ENCODE measurements around the gene LRP1B.

The LRP1B gene

DNA sequence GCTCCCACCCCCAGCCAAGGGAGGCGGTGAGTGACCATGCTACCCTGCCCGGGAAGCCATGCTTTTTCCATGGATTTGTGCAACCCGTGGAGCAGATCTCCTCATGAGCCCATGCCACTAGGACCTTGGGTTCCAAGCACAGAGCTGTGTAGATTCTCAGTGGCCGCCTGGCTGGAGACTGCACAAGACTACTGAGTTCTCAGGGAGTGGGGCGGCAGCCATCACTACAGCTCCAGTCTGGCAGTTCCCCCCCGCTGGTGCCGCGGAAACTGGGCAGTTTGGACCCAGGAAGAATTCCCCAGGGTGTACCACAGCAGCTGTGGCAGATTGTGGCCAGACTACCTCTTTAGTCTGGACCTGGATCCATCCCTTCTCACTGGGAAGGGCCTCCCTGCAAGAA is 470.6 kb downstream of the LRP1B start:
- no peak for DNase-seq (ENCODE audit: low spot score)

- DNase-seq (ENCODE audit: low spot score): no peak
These were observed 476.5 kb downstream of the LRP1B start for GRCh38 chr2:141654311-141654710.

DNA sequence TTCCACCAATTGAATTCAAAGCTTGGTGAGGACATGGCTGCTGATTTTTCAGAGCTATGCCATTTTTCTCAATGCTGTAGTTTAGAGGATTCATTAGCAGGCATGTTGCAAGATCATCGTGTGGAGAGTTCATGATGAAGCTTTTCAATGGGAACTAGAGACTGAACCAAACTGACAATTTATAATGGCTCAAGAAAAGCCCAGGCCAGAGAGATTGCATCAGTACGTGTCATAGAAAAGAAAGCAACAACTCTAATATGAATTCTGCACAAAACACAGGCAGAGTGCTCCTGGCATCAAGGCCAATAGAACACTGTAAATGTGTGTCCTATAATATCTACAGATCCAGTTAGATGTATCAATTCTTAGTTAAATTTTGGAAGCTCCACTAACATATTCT is 477.6 kb downstream of the LRP1B start:
- DNase-seq (ENCODE audit: low spot score): no peak

DNA sequence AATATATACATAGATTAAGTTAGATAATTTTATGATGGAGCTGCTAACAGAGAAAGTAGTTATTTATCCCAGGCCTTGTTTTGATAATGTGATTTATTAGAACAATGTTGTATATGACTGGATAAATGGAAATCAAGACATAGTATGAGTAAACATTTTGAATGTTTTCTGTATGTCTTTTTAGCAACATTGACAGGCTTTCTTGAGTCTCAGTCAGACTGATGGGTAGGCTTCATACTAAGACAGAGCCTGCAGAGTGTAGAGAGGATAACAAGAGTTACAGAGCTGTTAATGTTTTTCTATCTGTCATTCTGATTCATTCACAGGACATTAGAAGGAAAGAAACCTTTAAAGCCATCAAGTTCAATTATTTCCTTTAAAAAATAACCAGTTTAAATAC is 478.5 kb downstream of the LRP1B start:
- DNase-seq (ENCODE audit: low spot score): no peak

GRCh38 chr2:141647353-141647752 is 483.5 kb downstream of the LRP1B start:
- DNase-seq (ENCODE audit: low spot score): no peak

DNA sequence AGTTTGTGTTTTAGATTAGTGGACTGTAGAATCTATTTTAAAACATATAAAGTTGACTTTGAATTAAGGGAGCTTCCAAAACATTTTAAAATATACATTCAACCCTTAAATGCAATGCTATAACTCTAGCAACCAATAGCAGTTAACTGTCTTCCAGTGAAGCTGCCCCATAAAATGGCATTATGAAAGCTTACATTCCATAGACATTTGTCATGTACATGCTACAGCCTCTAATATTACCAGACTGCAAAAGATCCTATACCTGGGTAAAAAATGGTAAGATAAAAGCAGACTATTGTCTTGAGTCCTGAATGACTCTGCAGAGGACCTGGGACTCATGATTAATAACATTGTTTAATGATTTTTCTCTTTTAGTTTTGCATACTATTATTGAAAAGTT is 489.4 kb downstream of the LRP1B start:
- no peak for DNase-seq (ENCODE audit: low spot score)

- DNase-seq (ENCODE audit: low spot score): no peak
These were observed 491.0 kb downstream of the LRP1B start for GRCh38 chr2:141639809-141640208.

DNA sequence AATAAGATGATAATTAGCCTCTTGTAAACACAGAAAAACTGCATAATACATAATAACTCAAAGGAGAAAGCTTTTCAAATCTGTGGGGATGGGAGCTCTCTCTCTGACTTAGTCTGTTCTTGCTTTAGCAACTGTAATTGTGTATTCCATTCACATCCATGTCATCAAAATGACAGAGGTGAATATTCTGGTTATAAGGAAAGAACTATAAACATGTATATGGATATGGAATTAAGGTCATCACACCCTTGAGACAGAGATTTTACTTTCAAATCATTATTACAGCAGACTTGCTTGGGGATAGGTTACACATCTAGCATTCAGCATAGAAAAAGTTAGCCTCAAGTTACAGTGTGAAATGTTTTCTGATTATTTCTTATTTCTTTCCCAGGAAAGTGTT is 497.7 kb downstream of the LRP1B start:
- DNase-seq (ENCODE audit: low spot score): no peak

DNA sequence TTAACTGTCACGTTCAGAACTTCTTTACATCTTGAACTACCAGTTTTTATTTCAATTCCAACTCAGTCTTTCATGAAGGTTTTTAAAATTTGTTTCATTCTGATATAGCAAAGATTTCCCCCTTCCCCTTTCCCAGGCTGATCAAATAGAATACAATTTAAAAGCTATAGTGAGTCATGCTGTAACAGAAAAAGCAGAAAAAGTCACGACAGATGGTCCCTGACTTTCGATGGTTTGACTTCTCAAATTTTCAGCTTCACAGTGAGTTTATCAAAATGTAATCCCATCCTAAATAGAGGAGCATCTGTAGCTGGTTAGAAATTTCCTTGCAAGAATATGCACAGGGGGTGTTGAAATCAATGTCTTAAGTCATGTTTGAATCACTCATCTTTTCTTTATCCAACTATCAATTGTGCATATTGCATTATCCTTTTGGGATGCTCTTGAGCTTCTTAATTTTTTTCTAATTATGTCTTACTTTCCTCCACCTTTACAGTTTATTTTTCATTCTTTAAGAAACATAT is 500.3 kb downstream of the LRP1B start:
- no peak for DNase-seq (ENCODE audit: low spot score)

GRCh38 chr2:141620372-141620771 is 510.4 kb downstream of the LRP1B start:
- DNase-seq (ENCODE audit: low spot score): no peak

DNA sequence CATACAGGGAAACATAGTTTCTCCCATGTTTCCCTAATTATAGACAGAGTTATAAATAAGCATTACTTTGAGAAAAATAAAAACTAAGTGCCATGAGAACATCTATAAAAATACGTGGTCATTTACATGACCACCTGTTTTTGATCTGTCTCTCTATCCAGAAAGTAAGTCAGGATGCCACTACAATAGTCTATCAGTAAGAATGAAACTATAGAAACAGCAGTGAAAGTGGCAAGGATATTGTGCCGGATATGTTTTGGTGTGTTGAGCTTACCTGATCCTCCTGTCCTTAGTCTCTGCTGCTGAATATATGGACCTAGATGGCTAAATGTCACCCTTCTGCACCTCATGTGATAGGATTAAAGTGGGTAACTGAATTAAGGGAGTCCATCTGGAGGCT is 512.4 kb downstream of the LRP1B start:
- no peak for DNase-seq (ENCODE audit: low spot score)

DNA sequence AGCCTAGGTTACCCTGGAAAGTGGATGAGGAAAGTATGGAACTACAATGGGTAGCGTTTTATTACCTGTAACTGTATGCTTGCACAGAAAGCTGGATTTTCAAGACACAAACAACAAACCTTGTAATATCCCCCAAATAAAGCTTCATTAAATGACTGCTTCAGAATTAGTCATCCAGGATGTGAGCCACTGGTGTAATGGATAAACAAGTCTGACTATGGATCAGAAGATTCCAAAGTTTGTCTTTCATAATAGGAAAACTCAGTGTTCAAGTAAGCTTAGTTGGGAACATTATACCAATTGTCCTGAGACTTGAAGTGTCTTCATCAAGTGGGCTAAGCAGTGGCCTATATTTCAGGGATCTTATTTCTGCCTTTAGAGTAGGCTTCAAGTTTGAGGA is 518.8 kb downstream of the LRP1B start:
- no peak for DNase-seq (ENCODE audit: low spot score)

GRCh38 chr2:141611176-141611571 is 519.6 kb downstream of the LRP1B start:
- no peak for DNase-seq (ENCODE audit: low spot score)

DNA sequence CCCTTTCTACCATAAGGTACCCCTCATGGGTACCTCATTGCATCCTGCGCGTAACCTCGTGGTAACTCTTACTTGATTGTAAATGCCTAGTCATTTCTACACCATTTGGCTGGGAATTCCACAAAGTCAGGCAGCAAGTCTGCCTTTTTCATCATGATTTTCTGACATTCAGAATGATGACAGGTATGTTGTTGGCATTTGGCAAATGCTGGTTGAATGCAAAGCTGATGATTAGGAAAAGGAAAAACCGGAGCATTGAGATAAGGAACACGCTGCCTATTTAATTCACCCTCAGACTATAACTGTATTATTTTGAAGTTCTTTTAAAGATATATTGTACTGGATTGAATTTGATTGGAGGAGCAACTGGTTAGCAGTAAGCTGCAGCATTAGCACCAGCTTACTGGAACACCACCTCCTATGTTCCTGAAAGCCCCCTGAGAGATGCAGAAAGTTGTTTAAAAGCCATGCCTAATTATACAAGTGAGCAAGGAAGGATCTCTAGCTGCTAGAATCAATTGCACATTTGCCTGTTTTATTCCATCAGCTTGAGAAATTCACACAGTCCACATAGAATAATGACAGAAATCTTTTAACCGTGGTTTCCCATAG is 520.1 kb downstream of the LRP1B start:
- no peak for DNase-seq (ENCODE audit: low spot score)

- DNase-seq (ENCODE audit: low spot score): no peak
These were observed 525.7 kb downstream of the LRP1B start for GRCh38 chr2:141605163-141605562.

GRCh38 chr2:141601511-141602152 is 529.2 kb downstream of the LRP1B start:
- DNase-seq (ENCODE audit: low spot score): no peak

GRCh38 chr2:141599721-141600120 is 531.1 kb downstream of the LRP1B start:
- DNase-seq (ENCODE audit: low spot score): no peak

DNA sequence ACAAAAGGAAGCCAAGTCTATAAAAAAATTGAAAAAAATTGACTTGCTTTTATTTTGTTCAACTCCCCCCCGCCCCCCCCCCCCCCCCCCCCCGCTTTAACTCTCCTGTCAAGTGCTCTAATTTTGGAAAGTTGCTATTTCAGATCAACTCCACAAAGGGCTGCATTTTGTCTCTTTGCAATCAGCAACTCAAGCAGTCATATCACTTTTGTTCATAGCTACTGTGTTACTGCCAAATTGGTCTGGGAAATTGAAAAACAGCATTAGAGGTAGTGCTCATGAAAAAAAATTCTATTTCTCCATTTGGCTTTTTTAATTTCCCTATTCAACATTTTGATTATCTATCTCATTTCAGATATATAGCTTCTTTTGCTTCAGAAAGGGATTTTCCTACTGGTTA is 531.8 kb downstream of the LRP1B start:
- DNase-seq (ENCODE audit: low spot score): no peak

DNA sequence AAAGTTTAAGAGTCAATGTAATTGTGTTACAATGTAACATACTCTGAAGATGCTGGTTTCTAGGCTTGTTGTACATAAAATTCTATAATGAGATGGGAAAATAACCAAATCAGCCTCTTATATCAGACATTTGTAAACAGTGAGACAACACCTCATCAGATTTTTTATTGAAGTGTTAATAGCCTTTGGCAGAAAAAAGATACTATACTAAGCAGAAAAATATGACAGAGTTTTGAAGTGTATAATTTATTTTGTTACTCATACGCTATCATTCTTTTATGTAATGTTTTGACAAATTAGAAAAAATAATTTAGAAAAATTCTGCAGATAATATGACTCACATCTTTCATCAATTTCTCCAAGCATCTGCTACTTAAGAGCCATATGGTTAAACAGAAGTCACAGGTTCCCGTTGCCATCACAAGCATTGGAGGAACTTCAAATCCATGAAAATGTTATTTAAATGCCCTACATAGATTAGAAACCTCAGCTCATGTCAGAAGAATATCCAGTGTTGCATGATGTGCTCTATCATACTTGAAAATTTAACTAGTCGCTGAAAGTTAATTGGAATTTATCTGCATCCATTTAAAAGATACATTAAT is 535.4 kb downstream of the LRP1B start:
- DNase-seq (ENCODE audit: low spot score): no peak

DNA sequence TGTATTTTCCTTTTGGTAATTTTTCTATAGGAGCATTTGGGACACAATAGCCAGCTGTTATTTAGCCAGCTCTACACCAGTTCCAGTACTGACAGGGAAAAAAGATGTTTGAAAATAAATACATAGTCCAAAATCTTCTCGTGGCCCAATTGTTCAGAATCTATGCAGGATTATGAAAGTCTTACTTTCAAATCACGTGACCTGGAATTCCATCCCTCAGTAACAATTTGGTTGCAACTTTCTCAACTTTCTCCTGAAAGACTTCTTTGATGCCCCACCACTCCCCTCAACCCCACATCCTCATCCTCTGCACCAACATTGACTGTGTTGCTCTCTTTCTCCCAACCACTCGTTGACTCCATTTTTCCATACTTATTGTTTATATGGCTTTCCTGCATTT is 539.0 kb downstream of the LRP1B start:
- no peak for DNase-seq (ENCODE audit: low spot score)

GRCh38 chr2:141590620-141591019 is 540.2 kb downstream of the LRP1B start:
- DNase-seq (ENCODE audit: low spot score): no peak

DNA sequence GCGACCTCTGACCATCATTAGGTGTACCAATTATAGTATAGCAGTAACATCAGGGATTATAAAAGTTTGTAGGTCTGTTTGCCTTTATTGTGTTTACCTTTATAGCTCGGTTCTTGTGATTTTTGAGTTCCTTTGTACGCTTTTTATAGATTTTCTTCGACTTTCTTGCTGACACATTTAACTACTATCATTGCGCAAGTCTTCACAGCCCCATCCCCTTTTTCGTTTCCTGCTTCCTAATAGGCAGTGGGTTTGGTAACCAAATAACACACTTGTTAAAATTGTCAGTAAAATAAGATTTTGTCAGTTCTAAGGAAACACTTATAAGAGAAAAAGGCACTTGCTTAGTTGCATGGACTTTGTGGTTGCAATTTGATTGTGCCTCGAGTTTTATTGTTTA is 541.5 kb downstream of the LRP1B start:
- no peak for DNase-seq (ENCODE audit: low spot score)

DNA sequence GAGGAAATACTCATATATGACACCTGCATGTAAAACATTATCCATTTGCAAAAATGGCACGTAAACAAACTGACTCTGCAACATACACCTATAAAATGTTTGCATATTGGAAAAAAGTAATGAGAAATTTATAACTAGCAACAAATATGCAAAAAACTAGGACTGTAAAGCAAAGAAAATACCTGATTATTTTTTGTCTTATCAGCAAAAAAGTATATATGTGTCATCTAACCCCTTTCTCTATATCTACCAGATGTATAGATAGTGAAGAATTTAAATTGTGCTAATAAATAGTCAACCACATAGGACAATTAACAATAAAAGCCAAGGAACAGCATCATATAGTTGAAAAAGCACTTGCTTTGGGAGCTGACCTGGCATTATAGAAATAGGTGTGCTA is 543.8 kb downstream of the LRP1B start:
- DNase-seq (ENCODE audit: low spot score): no peak

- no peak for DNase-seq (ENCODE audit: low spot score)
These were observed 548.6 kb downstream of the LRP1B start for GRCh38 chr2:141582213-141582612.
